Measurements from ENCODE around the gene AP2A2. TPM values are rescaled to one million over a fixed set of nuclear protein-coding genes. Genes with fewer than 3 reads are reported as not detected.

AP2A2 gene
- total RNA-seq, 4 donors from 2014 or later, result 33.6 to 76.6 (median 46.4) TPM

DNA sequence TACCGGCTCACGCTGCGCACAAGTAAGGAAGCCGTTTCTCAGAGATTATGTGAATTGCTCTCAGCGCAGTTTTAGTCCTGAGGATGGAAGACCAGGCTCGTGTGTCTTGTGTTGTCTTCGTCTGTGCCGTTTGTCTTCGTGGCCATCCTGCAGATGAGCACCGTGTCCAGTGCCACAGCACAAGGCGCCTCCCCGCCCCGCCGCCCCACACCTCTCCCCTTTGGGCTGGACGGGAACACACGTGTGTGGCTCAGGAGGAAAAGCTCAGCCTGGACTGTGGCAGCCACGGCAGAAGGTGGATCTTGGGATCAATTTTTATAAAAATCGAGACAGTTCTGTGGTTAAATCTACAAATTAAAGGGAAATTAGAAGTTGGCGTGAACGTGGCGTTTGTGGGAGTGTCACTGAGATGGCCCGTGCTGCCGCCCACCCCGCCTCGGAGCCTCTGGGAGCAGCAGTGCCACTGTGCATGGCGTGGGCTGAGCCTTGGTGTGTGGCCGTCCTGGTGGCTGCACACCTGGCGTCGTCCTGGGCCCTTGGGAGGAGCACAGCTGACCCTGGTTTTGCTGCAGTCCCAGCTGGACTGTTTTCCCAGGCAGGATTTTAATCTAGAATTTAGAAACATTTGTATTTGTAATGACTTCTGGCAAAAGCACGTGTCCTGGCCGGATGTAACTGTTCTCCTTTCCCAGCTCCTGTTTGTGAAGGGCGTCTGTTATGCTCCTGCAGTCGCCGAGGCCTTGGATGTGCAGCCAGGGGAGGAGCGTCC lies 85.1 kb downstream of the AP2A2 start:
- no peak for DNase-seq (ENCODE audit: low spot score in 2 of 2)
- TF ChIP-seq, protein P1, sequence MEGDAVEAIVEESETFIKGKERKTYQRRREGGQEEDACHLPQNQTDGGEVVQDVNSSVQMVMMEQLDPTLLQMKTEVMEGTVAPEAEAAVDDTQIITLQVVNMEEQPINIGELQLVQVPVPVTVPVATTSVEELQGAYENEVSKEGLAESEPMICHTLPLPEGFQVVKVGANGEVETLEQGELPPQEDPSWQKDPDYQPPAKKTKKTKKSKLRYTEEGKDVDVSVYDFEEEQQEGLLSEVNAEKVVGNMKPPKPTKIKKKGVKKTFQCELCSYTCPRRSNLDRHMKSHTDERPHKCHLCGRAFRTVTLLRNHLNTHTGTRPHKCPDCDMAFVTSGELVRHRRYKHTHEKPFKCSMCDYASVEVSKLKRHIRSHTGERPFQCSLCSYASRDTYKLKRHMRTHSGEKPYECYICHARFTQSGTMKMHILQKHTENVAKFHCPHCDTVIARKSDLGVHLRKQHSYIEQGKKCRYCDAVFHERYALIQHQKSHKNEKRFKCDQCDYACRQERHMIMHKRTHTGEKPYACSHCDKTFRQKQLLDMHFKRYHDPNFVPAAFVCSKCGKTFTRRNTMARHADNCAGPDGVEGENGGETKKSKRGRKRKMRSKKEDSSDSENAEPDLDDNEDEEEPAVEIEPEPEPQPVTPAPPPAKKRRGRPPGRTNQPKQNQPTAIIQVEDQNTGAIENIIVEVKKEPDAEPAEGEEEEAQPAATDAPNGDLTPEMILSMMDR (IDR thresholded peaks at IDR 0.05), result no peak
- no peak for TF ChIP-seq POLR2A (IDR thresholded peaks at IDR 0.05)
- H3K4me3 ChIP-seq (ENCODE audit: low read depth, poor library complexity, severe bottlenecking), result no peak overlapping the region
- WGBS, 2 donors, result 89 to 92% methylated on average over 35 of the region's 35 CpGs
- intact Hi-C loops (cut with DNase I; ENCODE audit: low total_unique reads), result no loop called here

DNA sequence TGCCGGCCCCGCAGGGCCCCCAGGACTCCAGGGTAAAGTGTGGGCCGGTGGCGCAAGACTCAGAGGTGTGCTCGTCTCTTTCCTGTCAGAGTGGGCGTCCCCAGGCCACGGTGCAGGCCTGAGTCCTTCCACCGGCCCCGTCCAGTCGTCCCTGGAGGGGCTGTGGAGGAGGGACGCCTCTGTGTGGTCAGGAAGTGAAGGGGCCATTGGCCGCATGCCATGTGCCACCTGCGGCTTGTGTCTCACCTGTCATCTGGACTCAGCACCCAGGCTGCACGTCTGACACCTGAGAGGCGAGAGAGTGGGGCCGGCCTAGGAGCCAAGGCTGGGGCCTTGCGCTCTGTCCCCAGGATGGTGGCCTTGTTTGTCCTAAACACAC lies 85.6 kb downstream of the AP2A2 start:
- intact Hi-C loops (cut with DNase I; ENCODE audit: low total_unique reads), result no loop called here
- no peak for DNase-seq (ENCODE audit: low spot score in 2 of 2)
- TF ChIP-seq, protein P1 (IDR thresholded peaks at IDR 0.05), result no peak
- TF ChIP-seq POLR2A (IDR thresholded peaks at IDR 0.05), result no peak
- no peak overlapping the region for H3K4me3 ChIP-seq (ENCODE audit: low read depth, poor library complexity, severe bottlenecking)
- 86 to 91% methylated on average over 17 of the region's 17 CpGs for WGBS, 2 donors

DNA sequence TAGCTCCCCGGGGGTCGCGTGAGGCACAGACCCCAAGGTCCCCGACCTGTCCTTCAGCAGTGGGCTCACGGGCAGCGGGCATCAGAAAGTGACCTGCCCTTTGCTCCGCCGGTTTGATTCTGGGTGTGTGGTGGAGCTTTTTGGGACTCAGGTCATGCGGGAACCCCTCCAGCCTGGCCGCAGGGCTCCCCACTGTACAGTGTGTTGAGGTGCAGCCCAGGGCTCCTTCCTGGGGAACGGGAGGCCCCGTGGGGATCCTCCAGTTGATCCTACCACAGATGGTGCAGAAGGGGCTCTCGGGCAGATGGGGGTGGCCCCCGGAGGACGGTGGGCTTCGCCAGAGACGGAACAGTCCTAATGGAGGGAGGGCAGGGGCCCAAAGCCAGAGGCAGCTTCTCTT lies 86.6 kb downstream of the AP2A2 start:
- no peak for DNase-seq (ENCODE audit: low spot score in 2 of 2)
- intact Hi-C loops (cut with DNase I; ENCODE audit: low total_unique reads), result no loop called here
- 88 to 96% methylated on average over 17 of the region's 17 CpGs for WGBS, 2 donors
- H3K4me3 ChIP-seq (ENCODE audit: low read depth, poor library complexity, severe bottlenecking), result no peak overlapping the region
- TF ChIP-seq, protein P1 (IDR thresholded peaks at IDR 0.05), result no peak
- TF ChIP-seq POLR2A (IDR thresholded peaks at IDR 0.05), result no peak

DNA sequence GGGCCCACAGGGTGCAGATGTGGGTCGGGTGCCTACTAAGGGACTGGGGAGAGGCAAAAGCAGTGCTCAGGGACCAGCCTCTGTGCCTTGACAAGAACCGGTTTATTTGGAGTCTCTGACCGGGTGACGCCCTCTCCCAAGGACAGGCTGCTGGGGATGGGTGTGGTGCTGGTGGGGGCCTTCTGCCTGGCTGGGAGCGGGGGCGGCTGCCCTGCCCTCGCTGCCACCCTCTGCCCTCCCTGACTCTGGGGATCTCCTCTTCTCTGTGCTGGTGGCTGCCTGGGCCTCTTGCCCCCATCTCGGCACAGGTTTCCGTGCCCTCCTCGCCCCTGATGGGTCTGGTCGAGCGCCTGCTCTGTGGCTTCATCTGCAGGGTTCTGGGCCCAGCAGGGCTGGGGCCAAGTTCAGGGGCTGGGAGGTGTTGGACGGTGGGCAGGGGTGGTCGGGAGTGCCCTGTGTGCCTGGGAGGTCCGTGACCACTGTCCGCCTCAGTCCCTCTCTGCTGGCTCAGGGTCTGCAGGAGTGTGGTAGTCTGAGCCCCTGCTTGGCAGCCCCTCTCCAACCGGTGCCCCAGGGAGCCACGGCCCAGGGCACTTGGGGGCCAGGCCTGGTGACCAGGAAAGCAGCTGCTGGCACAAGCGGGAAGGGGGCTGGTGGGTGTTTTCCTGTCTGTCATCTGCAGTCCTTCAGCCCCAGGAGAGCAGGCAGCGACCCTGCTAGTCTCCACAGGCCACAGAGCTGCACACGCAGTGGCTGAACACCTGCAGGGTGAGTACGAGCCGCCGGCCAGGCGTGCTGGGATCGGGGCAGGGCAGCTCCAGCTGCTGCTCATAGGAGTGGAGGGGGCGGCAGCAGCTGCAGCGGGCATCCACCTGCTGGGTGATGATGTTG lies 87.3 kb downstream of the AP2A2 start:
- 80 to 81% methylated on average over 19 to 28 of the region's 28 CpGs for WGBS, 2 donors
- no peak for DNase-seq (ENCODE audit: low spot score in 2 of 2)
- no peak for TF ChIP-seq POLR2A (IDR thresholded peaks at IDR 0.05)
- TF ChIP-seq, protein P1 (IDR thresholded peaks at IDR 0.05), result no peak
- intact Hi-C loops (cut with DNase I; ENCODE audit: low total_unique reads), result no loop called here
- no peak overlapping the region for H3K4me3 ChIP-seq (ENCODE audit: low read depth, poor library complexity, severe bottlenecking)

DNA sequence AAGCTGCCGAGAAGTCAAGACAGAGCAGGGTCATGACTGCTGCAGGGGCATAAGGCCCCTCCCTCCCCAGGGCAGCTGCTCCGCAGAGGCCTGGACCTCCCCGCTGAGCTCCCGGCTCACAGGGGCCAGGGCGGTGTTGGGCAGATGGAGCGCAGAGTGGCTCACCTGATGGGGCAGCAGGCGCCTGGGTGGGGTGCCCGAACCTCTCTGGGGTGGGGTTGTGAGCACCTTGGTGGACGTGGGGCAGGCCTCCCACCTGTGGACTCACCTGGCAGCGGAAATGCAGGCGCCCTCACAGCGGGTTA lies 87.9 kb downstream of the AP2A2 start:
- 92 to 98% methylated on average over 11 to 12 of the region's 12 CpGs for WGBS, 2 donors
- intact Hi-C loops (cut with DNase I; ENCODE audit: low total_unique reads), result no loop called here
- no peak for DNase-seq (ENCODE audit: low spot score in 2 of 2)
- no peak overlapping the region for H3K4me3 ChIP-seq (ENCODE audit: low read depth, poor library complexity, severe bottlenecking)
- TF ChIP-seq, protein P1 (IDR thresholded peaks at IDR 0.05), result no peak
- no peak for TF ChIP-seq POLR2A (IDR thresholded peaks at IDR 0.05)

All from lower leg skin (tissue), 4 donors.